Osteoblast (primary cell): Measurements from ENCODE around the gene FBXL2. TPM values are rescaled to one million over a fixed set of nuclear protein-coding genes. Genes with fewer than 3 reads are reported as not detected.

Experiments
- DNase-seq: peaks from one replicate; pipeline ENCODE4 v3.0.0; 2011; ENCODE audit warnings: low spot score, mixed read lengths; ENCODE audit not compliant: insufficient read length; ENCODE audit errors: missing footprints
- H2AFZ ChIP-seq: 2 replicates; pipeline ENCODE4 v1.6.0; 2011; ENCODE audit warnings: mild to moderate bottlenecking, low read length
- H3K27ac ChIP-seq: 2 replicates; pipeline ENCODE4 v1.5.1; 2011; ENCODE audit warnings: mild to moderate bottlenecking, low read depth, low read length, moderate library complexity
- H3K27me3 ChIP-seq: 2 replicates; pipeline ENCODE4 v1.6.0; 2012; ENCODE audit warnings: mild to moderate bottlenecking, control low read depth, inconsistent platforms, low read length, moderate library complexity; ENCODE audit not compliant: insufficient read depth
- H3K36me3 ChIP-seq: 2 replicates; pipeline ENCODE4 v1.5.1; 2011; ENCODE audit warnings: mild to moderate bottlenecking, low read length, control low read depth, moderate library complexity; ENCODE audit not compliant: insufficient read depth
- H3K4me1 ChIP-seq: 2 replicates; pipeline ENCODE4 v1.5.1; 2011; ENCODE audit warnings: mild to moderate bottlenecking, low read length, control low read depth, moderate library complexity; ENCODE audit not compliant: insufficient read depth
- H3K4me2 ChIP-seq: 2 replicates; pipeline ENCODE4 v1.6.0; 2011; ENCODE audit warnings: mild to moderate bottlenecking, low read length; ENCODE audit not compliant: insufficient read depth
- H3K4me3 ChIP-seq: fragments of 200-600 bp; sonication (generic); 3 replicates; pipeline ENCODE4 v1.5.1; 2012; ENCODE audit warnings: mild to moderate bottlenecking, low read length, inconsistent platforms; ENCODE audit not compliant: insufficient read depth
- H3K79me2 ChIP-seq: 2 replicates; pipeline ENCODE4 v1.6.0; 2012; ENCODE audit warnings: mild to moderate bottlenecking, low read length, control low read depth, inconsistent platforms; ENCODE audit not compliant: insufficient read depth
- H3K9me3 ChIP-seq: 2 replicates; pipeline ENCODE4 v1.5.1; 2011; ENCODE audit warnings: low read depth, low read length, control low read depth
- H4K20me1 ChIP-seq: 2 replicates; pipeline ENCODE4 v1.6.0; 2012; ENCODE audit warnings: mild to moderate bottlenecking, low read length, control low read depth; ENCODE audit not compliant: insufficient read depth
- CTCF ChIP-seq: IDR thresholded peaks from 2 replicates; pipeline ENCODE4 v1.5.1; 2011; ENCODE audit warnings: mild to moderate bottlenecking, low read depth, low read length, moderate library complexity; ENCODE audit errors: extremely low read depth
- total RNA-seq: library from RNA; depleted of rRNA; stranded (reverse); fragments of >200 nt; gene quantifications from 2 replicates; pipeline ENCODE4 v1.2.3, GENCODE V29; 2012

The FBXL2 gene
- total RNA-seq, 1 donor, result 23.2 TPM

- Histone ChIP-seq H4K20me1 (no peaks in the 10 kb centered on the region), H3K27ac (no peak overlapping the region), H3K4me2 (no peak overlapping the region), H3K79me2 (no peaks in the 10 kb centered on the region), H2AFZ (no peak overlapping the region), H3K36me3 (no peaks in the 10 kb centered on the region), H3K4me1 (no peaks in the 10 kb centered on the region), H3K4me3 (no peak overlapping the region), H3K9me3 (no peaks in the 10 kb centered on the region), H3K27me3 (peaks cover 4% of the 10 kb centered on the region)
- DNase-seq, result no peak
- no peak for TF ChIP-seq CTCF
These were observed 37.0 kb upstream of the FBXL2 start for GRCh38 chr3:33240261-33240660.

GRCh38 chr3:33246786-33247185, 30.5 kb upstream of the FBXL2 start:
- no peaks in the 10 kb centered on the region for H3K79me2 ChIP-seq
- H3K4me1 ChIP-seq, result peaks cover 4% of the 10 kb centered on the region
- no peaks in the 10 kb centered on the region for H3K27me3 ChIP-seq

DNA sequence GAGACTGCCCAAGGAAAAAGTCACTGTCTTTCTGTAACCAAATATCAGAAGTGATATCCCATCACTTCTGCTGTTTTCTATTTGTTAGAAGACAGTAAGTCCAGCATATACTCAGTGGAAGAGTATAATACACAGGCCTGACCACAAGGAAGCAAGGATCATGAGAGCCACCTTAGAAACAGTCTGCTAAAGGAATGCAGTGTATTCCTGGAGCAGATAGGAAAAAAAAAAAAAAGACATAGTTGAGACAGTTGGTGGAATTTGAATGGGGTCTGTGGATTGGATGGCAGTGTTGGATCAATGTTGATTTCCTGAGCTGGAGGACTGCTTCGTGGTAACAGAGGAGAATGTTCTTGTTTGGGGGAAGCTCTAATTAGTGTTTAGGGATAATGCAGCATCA, 26.5 kb upstream of the FBXL2 start:
- no peak for TF ChIP-seq CTCF
- Histone ChIP-seq H3K9me3 (no peaks in the 10 kb centered on the region), H3K4me2 (peak overlapping the region; percentile 38), H3K4me3 (no peak overlapping the region), H3K27me3 (no peaks in the 10 kb centered on the region), H3K36me3 (no peaks in the 10 kb centered on the region), H4K20me1 (no peaks in the 10 kb centered on the region), H3K4me1 (peaks cover 4% of the 10 kb centered on the region), H2AFZ (no peak overlapping the region), H3K79me2 (no peaks in the 10 kb centered on the region), H3K27ac (no peak overlapping the region)
- no peak for DNase-seq

More at GRCh38 chr3:33246786-33247185, 30.5 kb upstream of the FBXL2 start:
- Histone ChIP-seq H3K36me3 (no peaks in the 10 kb centered on the region), H3K4me2 (no peak overlapping the region), H3K4me3 (no peak overlapping the region), H4K20me1 (no peaks in the 10 kb centered on the region), H2AFZ (no peak overlapping the region), H3K27ac (no peak overlapping the region), H3K9me3 (no peaks in the 10 kb centered on the region)
- no peak for DNase-seq
- TF ChIP-seq CTCF, result no peak

DNA sequence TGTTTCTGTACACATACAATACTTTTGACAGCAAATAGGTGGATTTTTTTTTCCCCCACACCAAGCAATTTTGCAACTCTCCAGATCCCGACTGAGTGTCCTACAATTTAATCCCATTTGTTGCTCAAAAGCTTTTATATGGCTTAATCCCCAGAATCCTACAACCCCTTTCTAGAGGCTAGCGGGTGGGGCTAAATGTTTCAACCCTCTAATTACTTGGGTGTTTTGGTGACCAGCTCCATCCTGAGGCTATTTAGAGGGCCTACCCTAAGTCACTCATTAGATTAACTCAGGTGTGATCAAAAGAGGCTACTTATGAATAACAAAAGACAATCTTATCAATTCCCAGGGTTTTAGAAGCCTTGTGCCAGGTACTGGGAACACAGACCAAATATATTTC, 21.0 kb upstream of the FBXL2 start:
- Histone ChIP-seq H3K4me2 (no peak overlapping the region), H3K9me3 (no peaks in the 10 kb centered on the region), H3K4me3 (no peak overlapping the region), H2AFZ (no peak overlapping the region), H3K4me1 (no peaks in the 10 kb centered on the region), H3K79me2 (no peaks in the 10 kb centered on the region), H4K20me1 (no peaks in the 10 kb centered on the region), H3K36me3 (no peaks in the 10 kb centered on the region), H3K27ac (no peak overlapping the region), H3K27me3 (no peaks in the 10 kb centered on the region)
- no peak for TF ChIP-seq CTCF
- DNase-seq, result no peak
